Transverse colon (tissue), 4 donors: Measurements from ENCODE around the gene CHD6.

Source experiments
- EP300 ChIP-seq: sonication (generic); formaldehyde crosslinking; IDR thresholded peaks from one replicate; pipeline ENCODE4 v1.6.1; 2017; ENCODE audit warnings: antibody characterized with exemption, low read depth
- POLR2A ChIP-seq: fragments of 450-650 bp; IDR thresholded peaks from one replicate; pipeline ENCODE4 v1.6.1; 2016; ENCODE audit warnings: antibody characterized with exemption, mild to moderate bottlenecking, moderate library complexity
- POLR2AphosphoS5 ChIP-seq, 3 donors: sonication (generic); formaldehyde crosslinking; IDR thresholded peaks; one replicate each; pipeline ENCODE4 v1.6.1; 2016; ENCODE audit warnings: antibody characterized with exemption in 3 of 3
- TF ChIP-seq, protein P1 (sequence below), 5 experiments: fragments of 200-600 bp in 3 of 5; fragments of 450-650 bp in 2 of 5; sonication (generic) in 3 of 5; IDR thresholded peaks; 1 replicate in 2 of 5; 2 replicates in 3 of 5; pipeline ENCODE4 v1.5.1; 2016 to 2017; ENCODE audit warnings: antibody characterized with exemption in 5 of 5, inconsistent platforms in 3 of 5, mild to moderate bottlenecking in 2 of 5, moderate library complexity in 1 of 5

DNA sequence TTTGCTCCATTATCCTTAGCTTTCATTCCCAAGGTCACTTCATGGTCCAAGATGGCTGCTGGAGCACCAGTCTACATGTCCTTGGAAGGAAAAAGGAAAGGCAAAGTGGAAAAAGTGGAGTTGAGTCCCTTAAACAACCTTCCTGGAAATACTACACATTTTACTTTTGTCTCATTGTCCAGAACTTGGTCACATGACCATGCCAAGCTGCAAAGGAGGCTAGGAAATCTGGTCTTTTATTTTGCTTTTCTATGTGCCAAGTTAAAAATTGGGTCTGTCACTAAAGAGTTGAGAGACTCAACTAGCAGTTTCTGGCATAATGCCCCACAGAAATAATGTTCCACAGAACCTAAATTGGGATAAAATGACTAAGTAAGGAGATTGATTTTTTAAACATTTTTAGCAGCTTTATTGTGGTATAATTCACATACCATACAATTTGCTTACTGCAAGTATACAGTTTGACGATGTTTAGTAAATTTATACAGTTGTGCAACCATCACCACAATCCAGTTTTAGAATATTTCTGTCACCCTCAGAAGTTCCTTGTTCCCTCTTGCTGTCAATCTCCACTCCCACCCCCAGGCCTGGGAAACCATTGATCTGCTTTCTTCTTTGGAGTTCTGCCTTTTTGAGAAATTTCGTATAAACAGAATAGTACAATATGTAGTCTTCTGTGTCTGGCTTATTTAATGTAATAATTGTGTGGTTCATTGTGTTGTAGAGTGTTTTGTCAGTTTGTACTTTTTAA is 5.6 kb upstream of the CHD6 start:
- TF ChIP-seq, protein P1, sequence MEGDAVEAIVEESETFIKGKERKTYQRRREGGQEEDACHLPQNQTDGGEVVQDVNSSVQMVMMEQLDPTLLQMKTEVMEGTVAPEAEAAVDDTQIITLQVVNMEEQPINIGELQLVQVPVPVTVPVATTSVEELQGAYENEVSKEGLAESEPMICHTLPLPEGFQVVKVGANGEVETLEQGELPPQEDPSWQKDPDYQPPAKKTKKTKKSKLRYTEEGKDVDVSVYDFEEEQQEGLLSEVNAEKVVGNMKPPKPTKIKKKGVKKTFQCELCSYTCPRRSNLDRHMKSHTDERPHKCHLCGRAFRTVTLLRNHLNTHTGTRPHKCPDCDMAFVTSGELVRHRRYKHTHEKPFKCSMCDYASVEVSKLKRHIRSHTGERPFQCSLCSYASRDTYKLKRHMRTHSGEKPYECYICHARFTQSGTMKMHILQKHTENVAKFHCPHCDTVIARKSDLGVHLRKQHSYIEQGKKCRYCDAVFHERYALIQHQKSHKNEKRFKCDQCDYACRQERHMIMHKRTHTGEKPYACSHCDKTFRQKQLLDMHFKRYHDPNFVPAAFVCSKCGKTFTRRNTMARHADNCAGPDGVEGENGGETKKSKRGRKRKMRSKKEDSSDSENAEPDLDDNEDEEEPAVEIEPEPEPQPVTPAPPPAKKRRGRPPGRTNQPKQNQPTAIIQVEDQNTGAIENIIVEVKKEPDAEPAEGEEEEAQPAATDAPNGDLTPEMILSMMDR (IDR thresholded peaks at IDR 0.05), result no peak
- TF ChIP-seq EP300 (no peak), POLR2A (no peak), POLR2AphosphoS5 (IDR thresholded peaks at IDR 0.05) (no peak)
